Measurements from ENCODE around the gene ACAD9. TPM values are rescaled to one million over a fixed set of nuclear protein-coding genes. Genes with fewer than 3 reads are reported as not detected.

ACAD9 gene
- total and polyA plus RNA-seq, 7 donors: 16.2 to 40.5 (median 32.3) TPM

- 86 to 89% methylated on average over 10 of the region's 10 CpGs for WGBS, 2 donors
- no peaks in the 10 kb centered on the region for H3K36me3 ChIP-seq
- TF ChIP-seq POLR2A (IDR thresholded peaks at IDR 0.05) (no peak), EP300 (IDR thresholded peaks at IDR 0.05) (no peak), CTCF (IDR thresholded peaks at IDR 0.05) (no peak), POLR2AphosphoS5 (IDR thresholded peaks at IDR 0.05) (no peak)
These were observed 37.2 kb upstream of the ACAD9 start for GRCh38 chr3:128841926-128842920.

GRCh38 chr3:128844502-128844901 is 34.9 kb upstream of the ACAD9 start:
- no peaks in the 10 kb centered on the region for H3K9me3 ChIP-seq
- no peaks in the 10 kb centered on the region for H3K27me3 ChIP-seq
- 94 to 96% methylated on average over 6 of the region's 6 CpGs for WGBS, 2 donors
- no peak overlapping the region for H3K4me3 ChIP-seq
- no peak overlapping the region for H3K27ac ChIP-seq
- no peak for DNase-seq
- TF ChIP-seq POLR2AphosphoS5 (IDR thresholded peaks at IDR 0.05) (no peak), POLR2A (IDR thresholded peaks at IDR 0.05) (no peak), EP300 (IDR thresholded peaks at IDR 0.05) (no peak), CTCF (IDR thresholded peaks at IDR 0.05) (no peak)
- no peaks in the 10 kb centered on the region for H3K36me3 ChIP-seq
- intact Hi-C loops (cut with DNase I): no loop called here
- peaks cover 0 to 16% (median 14%) of the 10 kb centered on the region in 4 donors for H3K4me1 ChIP-seq

More at GRCh38 chr3:128841926-128842920, 37.2 kb upstream of the ACAD9 start:
- Histone ChIP-seq H3K27me3 (no peaks in the 10 kb centered on the region), H3K9me3 (no peaks in the 10 kb centered on the region), H3K4me1 (peaks cover 0 to 16% (median 14%) of the 10 kb centered on the region in 4 donors), H3K4me3 (no peak overlapping the region), H3K27ac (no peak overlapping the region)
- intact Hi-C loops (cut with DNase I): no loop called here
- no peak for DNase-seq

GRCh38 chr3:128845119-128845777 is 34.2 kb upstream of the ACAD9 start:
- intact Hi-C loops (cut with DNase I): no loop called here
- Histone ChIP-seq H3K4me1 (peaks cover 0 to 16% (median 14%) of the 10 kb centered on the region in 4 donors), H3K36me3 (no peaks in the 10 kb centered on the region), H3K27ac (peak overlapping the region in 3 of 4 donors; percentile 65 to 75 (median 74)), H3K4me3 (peak overlapping the region; percentile 19 to 52 (median 45)), H3K27me3 (no peaks in the 10 kb centered on the region), H3K9me3 (no peaks in the 10 kb centered on the region)
- WGBS, 2 donors: 23 to 40% methylated on average over 14 of the region's 14 CpGs
- TF ChIP-seq CTCF (IDR thresholded peaks at IDR 0.05) (no peak), EP300 (IDR thresholded peaks at IDR 0.05) (no peak), POLR2AphosphoS5 (IDR thresholded peaks at IDR 0.05) (no peak), POLR2A (IDR thresholded peaks at IDR 0.05) (no peak)
- no peak for DNase-seq

- H3K27ac ChIP-seq: peak overlapping the region; percentile 59 to 75 (median 70)
- intact Hi-C loops (cut with DNase I): loop anchor here (1.0 to 2.0 kb wide), 2 partner anchors 165 to 229 kb away; no protein-coding TSS in a partner anchor
- no peaks in the 10 kb centered on the region for H3K9me3 ChIP-seq
- peaks cover 0 to 16% (median 14%) of the 10 kb centered on the region in 4 donors for H3K4me1 ChIP-seq
- H3K4me3 ChIP-seq: peak overlapping the region; percentile 19 to 52 (median 45)
- 3 to 5% methylated on average over 32 of the region's 32 CpGs for WGBS, 2 donors
- TF ChIP-seq EP300 (IDR thresholded peaks at IDR 0.05) (no peak), CTCF (IDR thresholded peaks at IDR 0.05) (peak; percentile 53 to 72 (median 60))
- H3K36me3 ChIP-seq: no peaks in the 10 kb centered on the region
- no peaks in the 10 kb centered on the region for H3K27me3 ChIP-seq
- peak; percentile 90 for DNase-seq
These were observed 33.5 kb upstream of the ACAD9 start for GRCh38 chr3:128845778-128846485.

All from sigmoid colon (tissue), 7 donors.